ENCODE results near the gene SNCB. TPM values are rescaled to one million over a fixed set of nuclear protein-coding genes. Genes with fewer than 3 reads are reported as not detected.

The SNCB gene
- polyA plus RNA-seq, 1 of the 3 experiments (the other 2 are of a cell fraction): 0.33 TPM

DNA sequence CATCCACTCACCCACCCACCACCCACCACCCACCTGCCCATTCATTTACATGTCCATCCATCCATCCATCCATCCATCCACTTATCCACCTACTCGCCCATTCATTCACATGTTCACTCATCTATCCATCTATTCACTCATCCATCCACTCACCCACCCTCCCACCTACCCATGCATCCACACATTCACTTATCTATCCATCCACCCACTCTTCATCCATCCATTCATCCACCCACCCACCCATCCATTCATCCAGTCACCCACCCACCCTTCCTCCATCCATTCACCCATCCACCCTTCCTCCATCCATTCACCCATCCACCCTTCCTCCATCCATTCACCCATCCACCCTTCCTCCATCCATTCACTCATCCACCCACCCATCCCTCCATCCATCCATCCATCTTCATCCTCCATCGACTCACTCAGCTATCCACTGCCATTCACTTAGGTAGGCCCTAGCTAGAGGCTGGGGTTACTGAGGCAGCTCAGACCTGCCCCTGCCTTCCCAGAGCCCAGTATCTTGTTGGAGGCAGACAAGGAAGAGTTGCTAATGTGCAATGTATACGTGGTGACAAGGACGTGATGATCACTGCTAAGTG, 29.6 kb upstream of the SNCB start:
- POLR2A ChIA-PET: interaction anchor here (0.6 to 1.4 kb wide), 7 partner anchors 8 to 297 kb away, joined by 3 to 6 read pairs (median 3); partner anchors contain the start of gene TSPAN17
- Histone ChIP-seq H3K79me2 (ENCODE audit: insufficient read depth) (no peaks in the 10 kb centered on the region), H3K4me3 (ENCODE audit: low read depth in 2 of 2, low read length in 1 of 2) (no peak overlapping the region), H4K20me1 (ENCODE audit: insufficient read depth) (peaks cover 8% of the 10 kb centered on the region; the same call in 1 of the 2 replicates), H3K27me3 (ENCODE audit: insufficient read depth) (no peaks in the 10 kb centered on the region), H2AFZ (ENCODE audit: low read depth) (no peak overlapping the region), H3K4me2 (no peak overlapping the region), H3K9me3 (no peaks in the 10 kb centered on the region), H3K27ac (ENCODE audit: low read depth in 2 of 2, low read length in 1 of 2) (no peak overlapping the region), H3K9me2 (no peaks in the 10 kb centered on the region), H3F3A (replicated peaks; ENCODE audit: insufficient read depth) (no peaks in the 10 kb centered on the region), H3K9ac (no peak overlapping the region), H3K4me1 (ENCODE audit: control insufficient read depth in 1 of 2, insufficient read depth in 2 of 2, low read depth in 1 of 2, low read length in 1 of 2) (peaks cover 0 to 23% of the 10 kb centered on the region in 2 experiments; a peak in 1 of 4 replicates), H3K36me3 (replicated peaks in 1 of 2; ENCODE audit: control insufficient read depth in 1 of 2, insufficient read depth in 2 of 2, low read length in 1 of 2) (peaks cover 4 to 11% of the 10 kb centered on the region in 2 experiments)
- TF ChIP-seq YY1 (IDR thresholded peaks at IDR 0.05; ENCODE audit: low read depth): no peak
- TF ChIP-seq NRF1 (IDR thresholded peaks at IDR 0.05; ENCODE audit: low read depth, low read length): no peak
- 45% methylated on average over 4 of the region's 4 CpGs for WGBS (ENCODE audit: low lambda C conversion rate)
- DNase-seq: no peak
- CTCF ChIA-PET: interaction anchor here (0.5 to 6.7 kb wide), 106 partner anchors 9 to 743 kb away, joined by 3 to 167 read pairs (median 5); partner anchors contain the start of genes EIF4E1B, FGFR4, SNCB and TSPAN17

DNA sequence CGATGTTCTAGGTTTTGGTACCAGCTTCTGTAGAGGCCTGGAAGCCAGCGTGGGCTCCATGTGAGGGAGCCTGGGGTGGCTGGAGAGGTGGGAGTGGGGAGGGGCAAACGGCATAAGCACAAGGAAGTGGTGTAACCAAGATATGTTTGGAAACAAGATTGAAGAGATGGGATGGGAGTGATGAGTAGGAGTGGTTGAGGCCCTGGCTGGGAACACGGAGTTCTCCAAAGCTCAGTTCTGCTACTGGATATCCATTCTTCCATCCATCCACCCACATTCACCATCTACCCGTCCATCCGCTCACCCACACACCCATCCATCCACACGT, 29.1 kb upstream of the SNCB start:
- POLR2A ChIA-PET: no interaction called here
- Histone ChIP-seq H3K4me3 (ENCODE audit: low read depth in 2 of 2, low read length in 1 of 2) (no peak overlapping the region), H3K36me3 (replicated peaks in 1 of 2; ENCODE audit: control insufficient read depth in 1 of 2, insufficient read depth in 2 of 2, low read length in 1 of 2) (peaks cover 4 to 14% of the 10 kb centered on the region in 2 experiments), H3K27ac (ENCODE audit: low read depth in 2 of 2, low read length in 1 of 2) (no peak overlapping the region), H2AFZ (ENCODE audit: low read depth) (no peak overlapping the region), H3K4me2 (no peak overlapping the region), H4K20me1 (ENCODE audit: insufficient read depth) (peaks cover 8% of the 10 kb centered on the region; the same call in 1 of the 2 replicates), H3K9me2 (no peaks in the 10 kb centered on the region), H3K4me1 (ENCODE audit: control insufficient read depth in 1 of 2, insufficient read depth in 2 of 2, low read depth in 1 of 2, low read length in 1 of 2) (peaks cover 0 to 22% of the 10 kb centered on the region in 2 experiments; a peak in 1 of 4 replicates), H3F3A (replicated peaks; ENCODE audit: insufficient read depth) (no peaks in the 10 kb centered on the region), H3K9me3 (no peaks in the 10 kb centered on the region), H3K79me2 (ENCODE audit: insufficient read depth) (no peaks in the 10 kb centered on the region), H3K9ac (no peak overlapping the region), H3K27me3 (ENCODE audit: insufficient read depth) (no peaks in the 10 kb centered on the region)
- CTCF ChIA-PET: interaction anchor here (0.8 to 6.7 kb wide), 16 partner anchors 11 to 452 kb away, joined by 3 to 167 read pairs (median 18); partner anchors contain the start of genes TSPAN17 and UNC5A
- TF ChIP-seq, protein P1, sequence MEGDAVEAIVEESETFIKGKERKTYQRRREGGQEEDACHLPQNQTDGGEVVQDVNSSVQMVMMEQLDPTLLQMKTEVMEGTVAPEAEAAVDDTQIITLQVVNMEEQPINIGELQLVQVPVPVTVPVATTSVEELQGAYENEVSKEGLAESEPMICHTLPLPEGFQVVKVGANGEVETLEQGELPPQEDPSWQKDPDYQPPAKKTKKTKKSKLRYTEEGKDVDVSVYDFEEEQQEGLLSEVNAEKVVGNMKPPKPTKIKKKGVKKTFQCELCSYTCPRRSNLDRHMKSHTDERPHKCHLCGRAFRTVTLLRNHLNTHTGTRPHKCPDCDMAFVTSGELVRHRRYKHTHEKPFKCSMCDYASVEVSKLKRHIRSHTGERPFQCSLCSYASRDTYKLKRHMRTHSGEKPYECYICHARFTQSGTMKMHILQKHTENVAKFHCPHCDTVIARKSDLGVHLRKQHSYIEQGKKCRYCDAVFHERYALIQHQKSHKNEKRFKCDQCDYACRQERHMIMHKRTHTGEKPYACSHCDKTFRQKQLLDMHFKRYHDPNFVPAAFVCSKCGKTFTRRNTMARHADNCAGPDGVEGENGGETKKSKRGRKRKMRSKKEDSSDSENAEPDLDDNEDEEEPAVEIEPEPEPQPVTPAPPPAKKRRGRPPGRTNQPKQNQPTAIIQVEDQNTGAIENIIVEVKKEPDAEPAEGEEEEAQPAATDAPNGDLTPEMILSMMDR (IDR thresholded peaks at IDR 0.05): no peak
- no peak for TF ChIP-seq TAF1 (IDR thresholded peaks at IDR 0.05; ENCODE audit: borderline replicate concordance, low read depth, low read length)
- no peak for TF ChIP-seq SMC3 (IDR thresholded peaks at IDR 0.05; ENCODE audit: low read depth, low read length)
- TF ChIP-seq GABPA (IDR thresholded peaks at IDR 0.05; ENCODE audit: low read depth): no peak
- TF ChIP-seq, protein P2, sequence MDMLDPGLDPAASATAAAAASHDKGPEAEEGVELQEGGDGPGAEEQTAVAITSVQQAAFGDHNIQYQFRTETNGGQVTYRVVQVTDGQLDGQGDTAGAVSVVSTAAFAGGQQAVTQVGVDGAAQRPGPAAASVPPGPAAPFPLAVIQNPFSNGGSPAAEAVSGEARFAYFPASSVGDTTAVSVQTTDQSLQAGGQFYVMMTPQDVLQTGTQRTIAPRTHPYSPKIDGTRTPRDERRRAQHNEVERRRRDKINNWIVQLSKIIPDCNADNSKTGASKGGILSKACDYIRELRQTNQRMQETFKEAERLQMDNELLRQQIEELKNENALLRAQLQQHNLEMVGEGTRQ (IDR thresholded peaks at IDR 0.05; ENCODE audit: borderline replicate concordance, low read depth, low read length): no peak
- TF ChIP-seq FOSL2 (IDR thresholded peaks at IDR 0.05; ENCODE audit: borderline replicate concordance, low read depth): no peak
- no peak for TF ChIP-seq SIN3A (IDR thresholded peaks at IDR 0.05; ENCODE audit: borderline replicate concordance, low read depth, low read length)
- TF ChIP-seq, protein P3, sequence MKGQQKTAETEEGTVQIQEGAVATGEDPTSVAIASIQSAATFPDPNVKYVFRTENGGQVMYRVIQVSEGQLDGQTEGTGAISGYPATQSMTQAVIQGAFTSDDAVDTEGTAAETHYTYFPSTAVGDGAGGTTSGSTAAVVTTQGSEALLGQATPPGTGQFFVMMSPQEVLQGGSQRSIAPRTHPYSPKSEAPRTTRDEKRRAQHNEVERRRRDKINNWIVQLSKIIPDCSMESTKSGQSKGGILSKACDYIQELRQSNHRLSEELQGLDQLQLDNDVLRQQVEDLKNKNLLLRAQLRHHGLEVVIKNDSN (IDR thresholded peaks at IDR 0.05; ENCODE audit: borderline replicate concordance, low read depth): no peak
- TF ChIP-seq RXRA (IDR thresholded peaks at IDR 0.05; ENCODE audit: borderline replicate concordance, low read depth): no peak
- TF ChIP-seq MEF2A (IDR thresholded peaks at IDR 0.05; ENCODE audit: borderline replicate concordance, low read depth): no peak
- no peak for TF ChIP-seq RFX5 (IDR thresholded peaks at IDR 0.05; ENCODE audit: low read length)
- no peak for TF ChIP-seq ELF1 (IDR thresholded peaks at IDR 0.05)
- no peak for TF ChIP-seq EZH2phosphoT487 (IDR thresholded peaks at IDR 0.05; ENCODE audit: borderline replicate concordance, low read depth)
- no peak for TF ChIP-seq FOXM1 (IDR thresholded peaks at IDR 0.05; ENCODE audit: low read depth)
- TF ChIP-seq RAD21 (IDR thresholded peaks at IDR 0.05; ENCODE audit: low read length): no peak
- no peak for TF ChIP-seq TEAD4 (IDR thresholded peaks at IDR 0.05; ENCODE audit: borderline replicate concordance, insufficient read depth)
- TF ChIP-seq, protein P4, sequence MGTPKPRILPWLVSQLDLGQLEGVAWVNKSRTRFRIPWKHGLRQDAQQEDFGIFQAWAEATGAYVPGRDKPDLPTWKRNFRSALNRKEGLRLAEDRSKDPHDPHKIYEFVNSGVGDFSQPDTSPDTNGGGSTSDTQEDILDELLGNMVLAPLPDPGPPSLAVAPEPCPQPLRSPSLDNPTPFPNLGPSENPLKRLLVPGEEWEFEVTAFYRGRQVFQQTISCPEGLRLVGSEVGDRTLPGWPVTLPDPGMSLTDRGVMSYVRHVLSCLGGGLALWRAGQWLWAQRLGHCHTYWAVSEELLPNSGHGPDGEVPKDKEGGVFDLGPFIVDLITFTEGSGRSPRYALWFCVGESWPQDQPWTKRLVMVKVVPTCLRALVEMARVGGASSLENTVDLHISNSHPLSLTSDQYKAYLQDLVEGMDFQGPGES (IDR thresholded peaks at IDR 0.05; ENCODE audit: low read depth, low read length): no peak
- no peak for TF ChIP-seq FOXJ3 (CRISPR knock-in tag; IDR thresholded peaks at IDR 0.05)
- no peak for TF ChIP-seq NRF1 (IDR thresholded peaks at IDR 0.05; ENCODE audit: low read depth, low read length)
- no peak for TF ChIP-seq TCF12 (IDR thresholded peaks at IDR 0.05)
- WGBS (ENCODE audit: low lambda C conversion rate): 85% methylated on average over 7 of the region's 7 CpGs
- no peak for DNase-seq
